ENCODE measurements around the gene TRIM24.

TRIM24 gene

DNA sequence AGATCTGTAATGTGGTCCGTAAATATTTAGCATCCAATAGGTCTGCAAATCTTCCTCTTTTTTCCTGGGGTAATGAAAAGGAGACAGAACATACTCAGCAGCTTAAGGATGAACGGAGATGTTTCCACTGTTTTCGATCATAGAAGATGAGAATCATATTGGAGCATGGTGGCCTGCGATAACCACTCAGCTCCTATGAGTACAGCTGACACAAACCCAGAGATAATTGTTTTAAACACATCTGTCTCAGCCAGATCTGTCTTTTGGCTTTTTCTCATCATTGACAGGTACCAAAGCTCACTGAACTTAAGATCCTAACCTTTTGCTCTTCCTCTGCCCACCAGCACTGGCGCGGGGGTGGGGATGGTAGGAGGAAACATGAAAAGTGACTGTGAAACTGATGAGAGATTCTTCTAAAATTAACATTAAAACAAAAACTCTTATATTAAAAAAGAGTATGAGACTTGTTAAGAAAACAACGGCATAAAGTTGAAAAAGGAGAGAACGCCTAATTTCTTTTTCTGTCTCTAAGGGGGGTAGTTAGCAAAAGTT lies 170.1 kb downstream of the TRIM24 start:
- no peak for DNase-seq

DNA sequence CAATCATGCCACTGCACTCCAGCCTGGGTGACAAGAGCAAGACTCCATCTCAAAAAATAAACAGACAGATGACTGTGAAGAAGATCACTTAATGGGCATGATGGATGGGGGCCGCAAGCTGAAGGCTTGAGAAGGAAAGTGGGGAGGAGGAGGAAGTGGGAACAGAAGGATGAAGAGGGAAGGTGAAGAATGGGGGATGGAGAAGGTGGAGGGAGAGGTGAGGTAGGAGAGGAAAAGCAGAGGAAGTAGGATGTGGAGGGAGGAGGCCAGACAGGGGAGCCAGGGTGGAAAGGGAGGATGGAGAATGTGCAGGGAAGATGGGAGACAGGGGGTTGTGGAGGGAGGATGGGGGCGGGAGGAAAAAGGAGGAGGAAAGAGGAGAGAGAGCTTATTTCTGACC lies 172.3 kb downstream of the TRIM24 start:
- no peak for DNase-seq

DNA sequence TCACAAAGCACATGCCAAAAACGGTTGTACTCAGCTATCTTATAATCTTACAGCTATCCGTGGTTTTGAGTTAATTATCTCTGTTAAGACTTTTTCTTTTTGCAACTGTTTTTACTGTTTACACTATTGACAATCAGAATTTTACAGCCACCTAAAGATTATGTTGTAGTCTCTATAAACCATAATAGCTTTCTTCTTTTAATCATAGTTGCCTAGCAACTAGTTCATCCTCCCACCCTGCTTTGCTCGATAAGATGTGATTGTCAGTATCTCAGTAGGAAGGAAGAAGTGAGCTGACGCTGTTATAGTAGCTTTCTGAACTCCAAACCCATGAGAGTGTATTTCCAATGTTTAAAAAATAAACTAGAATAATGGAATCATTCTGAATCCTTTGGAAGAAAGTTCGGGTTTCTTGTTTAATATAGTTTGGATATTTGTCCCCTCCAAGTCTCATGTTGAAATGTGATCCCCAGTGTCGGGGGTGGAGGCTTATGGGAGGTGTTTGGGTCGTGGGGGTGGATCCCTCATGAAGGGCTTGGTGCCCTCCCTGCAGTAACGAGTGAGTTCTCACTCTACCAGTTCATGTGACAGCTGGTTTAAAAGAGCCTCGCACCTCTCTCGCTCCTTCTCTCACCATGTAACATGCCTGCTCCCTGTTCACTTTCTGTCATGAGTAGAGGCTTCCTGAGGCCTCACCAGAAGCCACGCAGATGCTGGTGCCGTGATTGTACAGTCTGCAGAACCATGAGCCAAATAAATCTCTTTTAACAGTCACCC lies 173.0 kb downstream of the TRIM24 start:
- DNase-seq = no peak

All from stimulated activated CD4-positive, alpha-beta T cell treated with anti-CD3 and anti-CD28 coated beads, Interleukin-2, amount 100 ng/mL, for 24 hours (primary cell).